ENCODE results near the gene TNRC6C.

The TNRC6C gene

GRCh38 chr17:78110363-78111015 is 152.0 kb downstream of the TNRC6C start:
- no peak overlapping the region for H3K4me3 ChIP-seq (ENCODE audit: low read length)
- no peak for DNase-seq (ENCODE audit: low read depth)
- TF ChIP-seq CTCF (IDR thresholded peaks at IDR 0.05; ENCODE audit: insufficient read depth, low read depth, low read length, missing control alignments), result no peak

- no peak overlapping the region for H3K4me3 ChIP-seq (ENCODE audit: low read length)
- no peak for TF ChIP-seq CTCF (IDR thresholded peaks at IDR 0.05; ENCODE audit: insufficient read depth, low read depth, low read length, missing control alignments)
- DNase-seq (ENCODE audit: low read depth), result no peak
Observed at GRCh38 chr17:78111016-78111726, 152.7 kb downstream of the TNRC6C start.

GRCh38 chr17:78111727-78112517 is 153.4 kb downstream of the TNRC6C start:
- H3K4me3 ChIP-seq (ENCODE audit: low read length), result no peak overlapping the region
- DNase-seq (ENCODE audit: low read depth), result no peak
- TF ChIP-seq CTCF (IDR thresholded peaks at IDR 0.05; ENCODE audit: insufficient read depth, low read depth, low read length, missing control alignments), result no peak

GRCh38 chr17:78112518-78113471 is 154.3 kb downstream of the TNRC6C start:
- no peak overlapping the region for H3K4me3 ChIP-seq (ENCODE audit: low read length)
- DNase-seq (ENCODE audit: low read depth), result peak; percentile 56
- peak; percentile 91 for TF ChIP-seq CTCF (IDR thresholded peaks at IDR 0.05; ENCODE audit: insufficient read depth, low read depth, low read length, missing control alignments)

- TF ChIP-seq CTCF (IDR thresholded peaks at IDR 0.05; ENCODE audit: insufficient read depth, low read depth, low read length, missing control alignments), result no peak
- DNase-seq (ENCODE audit: low read depth), result no peak
- H3K4me3 ChIP-seq (ENCODE audit: low read length), result no peak overlapping the region
Observed at GRCh38 chr17:78113804-78114785, 155.6 kb downstream of the TNRC6C start.
